ENCODE results near the gene TMEM130. TPM values are rescaled to one million over a fixed set of nuclear protein-coding genes. Genes with fewer than 3 reads are reported as not detected.

The TMEM130 gene
- total RNA-seq, 1 donor from 2014 or later, result not detected

DNA sequence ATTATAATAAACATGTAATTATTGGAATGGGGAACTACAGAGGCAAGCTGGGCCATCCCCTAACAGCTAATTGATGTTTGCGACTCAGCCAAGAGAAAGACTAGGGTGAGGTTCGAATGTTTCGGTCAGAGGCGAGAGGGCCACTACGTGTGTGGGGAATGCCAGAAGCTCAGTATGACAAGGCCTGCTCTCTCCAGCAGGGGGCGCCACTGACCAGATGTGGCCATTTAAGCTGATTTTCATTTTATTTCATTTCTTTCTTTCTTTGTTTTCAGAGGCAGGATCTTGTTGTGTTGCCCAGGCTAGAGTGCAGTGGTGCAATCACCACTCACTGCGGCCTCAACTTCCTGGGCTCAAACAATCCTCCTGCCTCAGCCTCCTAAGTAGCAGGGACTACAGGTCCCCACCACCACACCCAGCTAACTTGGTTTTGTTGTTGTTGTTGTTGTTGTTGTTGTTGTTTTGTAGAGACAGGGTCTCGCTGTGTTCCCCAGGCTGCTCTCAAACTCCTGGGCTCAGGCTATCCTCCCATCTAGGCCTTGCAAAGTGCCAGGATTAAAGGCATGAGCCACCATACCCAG, 38.1 kb downstream of the TMEM130 start:
- DNase-seq (ENCODE audit: low spot score), result no peak
- no peak overlapping the region for H3K4me3 Mint-ChIP-seq (ENCODE audit: low read depth)
- H3K4me1 Mint-ChIP-seq (ENCODE audit: low read depth), result no peaks in the 10 kb centered on the region
- no peak overlapping the region for H3K27ac Mint-ChIP-seq
- H3K27me3 Mint-ChIP-seq (ENCODE audit: low read depth), result no peaks in the 10 kb centered on the region
- no peaks in the 10 kb centered on the region for H3K9me3 Mint-ChIP-seq
- intact Hi-C loops (cut with micrococcal nuclease), result no loop called here
- H3K36me3 Mint-ChIP-seq (ENCODE audit: low read depth), result no peaks in the 10 kb centered on the region

DNA sequence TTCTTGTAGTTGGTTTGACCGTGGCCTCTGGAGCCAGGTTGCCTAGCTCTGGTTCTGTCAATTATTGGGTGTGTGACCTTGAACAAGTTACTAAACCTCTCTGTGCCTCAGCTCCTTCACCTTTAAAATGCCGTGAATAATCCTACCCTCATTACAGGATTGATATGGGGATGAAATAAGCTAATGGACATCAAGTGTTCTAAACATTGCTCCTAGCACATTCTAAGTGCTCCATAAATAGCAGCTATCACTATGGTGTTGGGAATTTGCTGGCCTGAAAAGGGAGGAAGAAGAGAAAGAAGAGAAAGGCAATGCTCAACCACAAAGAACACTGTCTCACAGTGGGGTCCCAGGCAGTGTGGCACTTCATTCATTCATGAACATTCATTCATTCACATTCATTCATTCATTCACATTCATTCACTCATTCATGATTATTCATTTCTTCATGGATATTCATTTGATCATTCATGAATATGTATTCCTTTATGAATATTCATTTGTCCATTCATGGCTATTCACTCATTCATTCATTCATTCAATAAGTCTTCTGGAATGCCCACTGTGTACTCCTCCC, 38.8 kb downstream of the TMEM130 start:
- no peak overlapping the region for H3K27ac Mint-ChIP-seq
- no peak for DNase-seq (ENCODE audit: low spot score)
- no peak overlapping the region for H3K4me3 Mint-ChIP-seq (ENCODE audit: low read depth)
- no peaks in the 10 kb centered on the region for H3K27me3 Mint-ChIP-seq (ENCODE audit: low read depth)
- no peaks in the 10 kb centered on the region for H3K4me1 Mint-ChIP-seq (ENCODE audit: low read depth)
- intact Hi-C loops (cut with micrococcal nuclease), result no loop called here
- no peaks in the 10 kb centered on the region for H3K36me3 Mint-ChIP-seq (ENCODE audit: low read depth)
- H3K9me3 Mint-ChIP-seq, result no peaks in the 10 kb centered on the region

DNA sequence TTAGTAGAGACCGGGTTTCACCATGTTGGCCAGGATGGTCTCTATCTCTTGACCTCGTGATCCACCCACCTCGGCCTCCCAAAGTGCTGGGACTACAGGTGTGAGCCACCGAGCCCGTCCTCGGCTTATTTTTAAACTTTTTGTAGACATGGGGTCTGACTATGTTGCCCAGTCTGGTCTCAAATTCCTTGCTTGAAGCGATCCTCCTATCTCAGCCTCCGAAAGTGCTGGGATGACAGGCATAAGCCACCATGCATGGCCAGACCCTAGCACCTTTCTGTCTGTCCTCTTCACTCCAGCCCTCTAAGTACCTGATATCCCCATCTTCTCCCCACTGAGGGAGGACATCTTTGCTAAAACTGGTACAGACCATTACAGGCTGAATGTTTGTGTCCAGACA, 41.4 kb downstream of the TMEM130 start:
- intact Hi-C loops (cut with micrococcal nuclease), result no loop called here
- Mint-ChIP-seq H3K4me3 (ENCODE audit: low read depth) (no peak overlapping the region), H3K36me3 (ENCODE audit: low read depth) (no peaks in the 10 kb centered on the region), H3K4me1 (ENCODE audit: low read depth) (no peaks in the 10 kb centered on the region), H3K27ac (no peak overlapping the region), H3K9me3 (no peaks in the 10 kb centered on the region), H3K27me3 (ENCODE audit: low read depth) (no peaks in the 10 kb centered on the region)
- no peak for DNase-seq (ENCODE audit: low spot score)

DNA sequence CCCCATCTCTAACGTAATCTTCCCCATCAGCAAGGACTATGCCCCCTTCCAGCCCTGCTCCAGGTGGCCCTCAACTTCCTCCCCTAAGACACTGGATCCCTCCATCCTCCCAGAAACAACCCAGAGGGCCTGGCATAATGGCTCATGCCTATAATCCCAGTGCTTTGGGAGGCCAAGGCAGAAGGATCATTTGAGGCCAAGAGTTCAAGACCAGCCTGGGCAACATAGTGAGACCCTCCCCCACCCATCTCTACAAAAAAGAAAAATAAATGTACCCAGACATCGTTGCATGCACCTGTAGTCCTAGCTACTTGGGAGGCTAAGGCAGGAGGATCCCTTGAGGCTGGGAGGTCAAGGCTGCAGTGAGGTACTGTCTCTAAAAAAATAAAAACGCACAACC, 42.6 kb downstream of the TMEM130 start:
- Mint-ChIP-seq H3K27ac (no peak overlapping the region), H3K36me3 (ENCODE audit: low read depth) (no peaks in the 10 kb centered on the region), H3K27me3 (ENCODE audit: low read depth) (no peaks in the 10 kb centered on the region), H3K9me3 (no peaks in the 10 kb centered on the region), H3K4me3 (ENCODE audit: low read depth) (no peak overlapping the region), H3K4me1 (ENCODE audit: low read depth) (no peaks in the 10 kb centered on the region)
- intact Hi-C loops (cut with micrococcal nuclease), result no loop called here
- DNase-seq (ENCODE audit: low spot score), result no peak

DNA sequence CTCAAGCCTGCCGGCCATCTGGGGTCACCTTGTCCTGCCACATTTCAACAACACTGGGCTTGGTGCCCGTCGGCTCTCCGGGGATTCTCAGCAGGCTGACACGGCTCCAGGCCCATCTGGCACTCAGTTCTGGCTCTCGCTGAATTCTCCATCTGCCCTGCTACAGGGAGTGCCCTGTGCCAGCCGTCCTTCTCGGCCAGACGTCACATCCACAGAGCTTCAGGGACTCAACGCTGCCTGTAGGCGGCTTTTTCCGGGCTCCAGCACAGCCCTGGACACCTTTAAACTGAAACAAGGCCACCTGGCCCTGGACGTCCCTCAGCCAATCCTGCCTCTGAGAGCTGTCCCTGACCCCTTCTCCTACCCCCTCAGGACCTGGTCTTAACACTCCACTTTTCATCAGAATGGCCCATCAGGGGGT, 43.0 kb downstream of the TMEM130 start:
- no peak overlapping the region for H3K27ac Mint-ChIP-seq
- intact Hi-C loops (cut with micrococcal nuclease), result no loop called here
- no peak for DNase-seq (ENCODE audit: low spot score)
- no peaks in the 10 kb centered on the region for H3K4me1 Mint-ChIP-seq (ENCODE audit: low read depth)
- H3K4me3 Mint-ChIP-seq (ENCODE audit: low read depth), result no peak overlapping the region
- no peaks in the 10 kb centered on the region for H3K27me3 Mint-ChIP-seq (ENCODE audit: low read depth)
- H3K36me3 Mint-ChIP-seq (ENCODE audit: low read depth), result no peaks in the 10 kb centered on the region
- no peaks in the 10 kb centered on the region for H3K9me3 Mint-ChIP-seq

DNA sequence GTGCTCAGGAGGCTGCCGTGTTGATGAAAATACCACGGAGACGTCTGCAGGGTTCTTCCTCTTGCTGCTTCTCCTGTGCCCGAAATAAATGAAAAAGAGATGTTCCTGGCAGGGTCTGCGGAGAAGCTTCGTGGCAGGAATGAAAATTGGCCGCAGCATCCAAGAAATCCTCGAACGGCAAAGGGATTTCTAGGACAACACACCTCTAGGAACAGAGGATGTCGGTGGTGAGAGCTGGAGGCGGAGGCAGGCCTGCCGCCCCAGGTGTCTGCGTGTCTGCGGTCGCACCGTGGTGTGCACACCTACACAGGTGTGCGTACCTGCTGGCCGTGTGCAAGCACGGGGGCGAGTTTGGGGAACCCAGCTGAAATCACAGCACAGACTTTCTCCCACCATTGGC, 43.4 kb downstream of the TMEM130 start:
- Mint-ChIP-seq H3K27me3 (ENCODE audit: low read depth) (no peaks in the 10 kb centered on the region), H3K4me1 (ENCODE audit: low read depth) (no peaks in the 10 kb centered on the region), H3K4me3 (ENCODE audit: low read depth) (no peak overlapping the region), H3K27ac (no peak overlapping the region), H3K36me3 (ENCODE audit: low read depth) (no peaks in the 10 kb centered on the region), H3K9me3 (no peaks in the 10 kb centered on the region)
- intact Hi-C loops (cut with micrococcal nuclease), result no loop called here
- DNase-seq (ENCODE audit: low spot score), result no peak

DNA sequence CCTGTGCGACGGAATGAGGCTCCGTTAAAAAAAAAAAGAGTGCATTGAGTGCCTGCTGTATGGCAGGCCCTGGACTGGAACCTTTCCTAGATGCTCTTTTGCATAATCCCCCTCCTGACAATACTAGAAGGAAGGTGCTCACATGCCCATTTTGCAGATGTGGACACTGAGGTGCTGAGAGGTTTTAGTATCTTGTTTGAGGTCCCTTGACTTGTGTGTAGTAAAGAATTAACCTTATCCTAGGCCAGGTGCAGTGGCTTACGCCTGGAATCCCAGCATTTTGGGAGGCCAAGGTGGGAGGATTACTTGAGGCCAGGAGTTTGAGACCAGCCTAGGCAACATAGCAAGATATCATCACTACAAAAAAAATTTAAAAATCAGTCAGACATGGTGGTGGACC, 46.6 kb downstream of the TMEM130 start:
- Mint-ChIP-seq H3K9me3 (no peaks in the 10 kb centered on the region), H3K4me3 (ENCODE audit: low read depth) (no peak overlapping the region), H3K27me3 (ENCODE audit: low read depth) (no peaks in the 10 kb centered on the region), H3K27ac (no peak overlapping the region), H3K4me1 (ENCODE audit: low read depth) (no peaks in the 10 kb centered on the region), H3K36me3 (ENCODE audit: low read depth) (no peaks in the 10 kb centered on the region)
- no peak for DNase-seq (ENCODE audit: low spot score)
- intact Hi-C loops (cut with micrococcal nuclease), result no loop called here

DNA sequence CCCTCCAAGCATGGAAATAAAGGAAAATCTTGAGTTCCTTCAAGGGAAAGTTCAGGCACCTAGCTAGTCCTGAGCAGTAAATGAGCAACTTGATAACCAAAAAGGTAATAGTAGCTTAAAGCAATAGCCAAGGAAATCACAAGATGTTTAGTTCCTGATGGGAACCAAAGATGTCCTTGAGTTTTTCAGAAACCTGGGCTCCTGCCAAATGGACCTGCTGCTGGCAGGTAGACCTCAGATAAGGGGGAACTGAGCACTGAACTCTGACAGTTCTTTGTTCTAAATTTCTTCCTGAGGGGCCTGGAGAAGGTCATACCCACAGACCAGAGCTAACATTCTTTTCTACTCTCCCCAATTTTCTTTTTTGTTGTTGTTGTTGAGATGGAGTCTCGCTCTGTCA, 48.5 kb downstream of the TMEM130 start:
- no peaks in the 10 kb centered on the region for H3K36me3 Mint-ChIP-seq (ENCODE audit: low read depth)
- no peak overlapping the region for H3K27ac Mint-ChIP-seq
- no peaks in the 10 kb centered on the region for H3K4me1 Mint-ChIP-seq (ENCODE audit: low read depth)
- no peak for DNase-seq (ENCODE audit: low spot score)
- intact Hi-C loops (cut with micrococcal nuclease), result no loop called here
- no peak overlapping the region for H3K4me3 Mint-ChIP-seq (ENCODE audit: low read depth)
- H3K27me3 Mint-ChIP-seq (ENCODE audit: low read depth), result no peaks in the 10 kb centered on the region
- no peaks in the 10 kb centered on the region for H3K9me3 Mint-ChIP-seq

DNA sequence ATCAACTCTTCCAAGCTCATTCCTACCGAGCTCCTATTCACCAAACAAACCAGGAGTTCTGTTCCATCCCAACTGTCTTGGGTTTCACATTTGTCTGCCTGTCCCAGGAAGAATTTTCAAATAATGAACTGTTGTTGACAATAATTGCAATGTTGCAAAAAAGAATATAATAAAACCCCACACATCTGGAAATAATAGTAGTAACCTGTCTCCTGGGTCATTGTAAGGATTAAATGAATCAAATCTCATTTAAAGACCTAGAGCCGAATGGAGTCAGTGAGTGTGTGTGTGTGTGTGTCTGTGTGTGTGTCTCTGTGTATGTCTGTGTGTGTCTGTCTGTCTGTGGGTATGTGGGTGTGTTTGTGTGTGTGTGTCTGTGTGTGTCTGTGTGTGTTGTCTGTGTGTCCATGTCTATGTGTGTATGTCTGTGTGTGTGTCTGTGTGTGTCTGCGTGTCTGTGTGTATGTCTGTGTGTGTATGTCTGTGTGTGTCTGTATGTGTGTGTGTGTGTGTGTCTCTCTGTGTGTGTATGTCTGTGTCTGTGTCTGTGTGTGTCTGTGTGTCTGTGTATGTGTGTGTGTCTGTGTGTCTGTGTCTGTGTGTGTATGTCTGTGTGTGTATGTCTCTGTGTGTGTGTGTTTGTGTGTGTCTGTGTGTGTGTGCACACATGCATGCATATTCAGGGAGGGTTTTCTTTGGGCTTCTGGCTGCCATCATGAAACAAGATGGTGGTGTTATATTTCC, 52.7 kb downstream of the TMEM130 start:
- H3K27ac Mint-ChIP-seq, result no peak overlapping the region
- H3K27me3 Mint-ChIP-seq (ENCODE audit: low read depth), result no peaks in the 10 kb centered on the region
- no peaks in the 10 kb centered on the region for H3K9me3 Mint-ChIP-seq
- no peaks in the 10 kb centered on the region for H3K36me3 Mint-ChIP-seq (ENCODE audit: low read depth)
- intact Hi-C loops (cut with micrococcal nuclease), result no loop called here
- H3K4me1 Mint-ChIP-seq (ENCODE audit: low read depth), result no peaks in the 10 kb centered on the region
- no peak overlapping the region for H3K4me3 Mint-ChIP-seq (ENCODE audit: low read depth)
- no peak for DNase-seq (ENCODE audit: low spot score)

DNA sequence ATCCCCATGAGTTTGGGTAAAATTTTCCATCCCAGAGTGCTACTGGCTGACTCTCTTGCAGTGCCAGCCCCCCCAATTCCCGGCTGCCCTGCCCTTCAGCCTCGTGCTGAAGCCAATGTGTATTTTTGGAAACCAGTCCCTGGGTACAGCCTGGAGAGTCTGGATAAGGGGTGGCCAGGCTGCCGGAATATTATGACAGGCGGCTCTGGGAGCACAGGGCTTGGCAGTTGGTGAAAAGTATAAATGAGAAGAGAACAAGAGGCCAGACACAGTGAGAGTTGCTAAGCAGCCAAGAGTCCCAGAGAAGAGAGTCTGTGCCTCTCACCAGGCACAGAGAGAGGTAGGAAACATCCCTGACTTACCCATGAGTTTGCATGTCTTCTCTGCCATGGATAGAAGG, 53.6 kb downstream of the TMEM130 start:
- H3K4me1 Mint-ChIP-seq (ENCODE audit: low read depth), result no peaks in the 10 kb centered on the region
- no peaks in the 10 kb centered on the region for H3K27me3 Mint-ChIP-seq (ENCODE audit: low read depth)
- intact Hi-C loops (cut with micrococcal nuclease), result no loop called here
- H3K27ac Mint-ChIP-seq, result no peak overlapping the region
- no peak overlapping the region for H3K4me3 Mint-ChIP-seq (ENCODE audit: low read depth)
- DNase-seq (ENCODE audit: low spot score), result no peak
- H3K36me3 Mint-ChIP-seq (ENCODE audit: low read depth), result no peaks in the 10 kb centered on the region
- H3K9me3 Mint-ChIP-seq, result peaks cover 3% of the 10 kb centered on the region

DNA sequence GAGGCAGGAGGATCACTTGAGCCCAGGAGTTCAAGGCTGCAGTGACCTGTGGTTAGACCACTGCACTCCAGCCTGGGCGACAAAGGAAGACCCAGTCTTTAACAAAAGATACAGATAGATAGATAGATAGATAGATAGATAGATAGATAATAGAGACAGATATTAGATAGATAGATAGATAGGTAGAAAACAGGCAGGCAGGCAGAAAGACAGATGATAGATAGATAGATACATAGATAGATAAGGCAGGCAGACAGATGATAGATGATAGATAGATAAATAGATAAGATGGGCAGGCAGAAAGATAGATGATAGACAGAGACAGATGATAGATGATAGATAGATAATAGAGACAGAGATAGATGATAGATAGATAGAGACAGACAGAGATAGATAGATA, 54.5 kb downstream of the TMEM130 start:
- no peak overlapping the region for H3K27ac Mint-ChIP-seq
- no peaks in the 10 kb centered on the region for H3K27me3 Mint-ChIP-seq (ENCODE audit: low read depth)
- peaks cover 12% of the 10 kb centered on the region for H3K9me3 Mint-ChIP-seq
- no peak for DNase-seq (ENCODE audit: low spot score)
- intact Hi-C loops (cut with micrococcal nuclease), result no loop called here
- H3K36me3 Mint-ChIP-seq (ENCODE audit: low read depth), result no peaks in the 10 kb centered on the region
- no peak overlapping the region for H3K4me3 Mint-ChIP-seq (ENCODE audit: low read depth)
- no peaks in the 10 kb centered on the region for H3K4me1 Mint-ChIP-seq (ENCODE audit: low read depth)

DNA sequence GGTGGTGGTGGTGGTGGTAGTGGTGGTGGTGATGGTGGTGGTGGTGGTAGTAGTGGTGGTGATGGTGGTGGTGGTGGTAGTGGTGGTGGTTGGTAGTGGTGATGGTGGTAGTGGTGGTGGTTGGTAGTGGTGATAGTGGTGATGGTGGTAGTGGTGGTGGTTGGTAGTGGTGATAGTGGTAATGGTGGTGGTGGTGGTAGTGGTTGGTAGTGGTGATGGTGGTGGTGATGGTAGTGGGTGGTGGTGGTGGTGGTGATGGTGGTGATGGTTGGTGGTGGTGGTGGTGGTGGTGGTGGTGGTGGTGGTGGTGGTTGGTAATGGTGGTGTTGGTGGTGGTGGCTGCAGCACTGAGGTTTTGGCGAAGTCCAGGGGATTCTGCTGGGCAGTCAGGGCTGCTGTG, 58.5 kb downstream of the TMEM130 start:
- H3K27ac Mint-ChIP-seq, result no peak overlapping the region
- no peaks in the 10 kb centered on the region for H3K27me3 Mint-ChIP-seq (ENCODE audit: low read depth)
- H3K4me1 Mint-ChIP-seq (ENCODE audit: low read depth), result no peaks in the 10 kb centered on the region
- H3K4me3 Mint-ChIP-seq (ENCODE audit: low read depth), result no peak overlapping the region
- DNase-seq (ENCODE audit: low spot score), result no peak
- intact Hi-C loops (cut with micrococcal nuclease), result no loop called here
- no peaks in the 10 kb centered on the region for H3K36me3 Mint-ChIP-seq (ENCODE audit: low read depth)
- H3K9me3 Mint-ChIP-seq, result peaks cover 13% of the 10 kb centered on the region

DNA sequence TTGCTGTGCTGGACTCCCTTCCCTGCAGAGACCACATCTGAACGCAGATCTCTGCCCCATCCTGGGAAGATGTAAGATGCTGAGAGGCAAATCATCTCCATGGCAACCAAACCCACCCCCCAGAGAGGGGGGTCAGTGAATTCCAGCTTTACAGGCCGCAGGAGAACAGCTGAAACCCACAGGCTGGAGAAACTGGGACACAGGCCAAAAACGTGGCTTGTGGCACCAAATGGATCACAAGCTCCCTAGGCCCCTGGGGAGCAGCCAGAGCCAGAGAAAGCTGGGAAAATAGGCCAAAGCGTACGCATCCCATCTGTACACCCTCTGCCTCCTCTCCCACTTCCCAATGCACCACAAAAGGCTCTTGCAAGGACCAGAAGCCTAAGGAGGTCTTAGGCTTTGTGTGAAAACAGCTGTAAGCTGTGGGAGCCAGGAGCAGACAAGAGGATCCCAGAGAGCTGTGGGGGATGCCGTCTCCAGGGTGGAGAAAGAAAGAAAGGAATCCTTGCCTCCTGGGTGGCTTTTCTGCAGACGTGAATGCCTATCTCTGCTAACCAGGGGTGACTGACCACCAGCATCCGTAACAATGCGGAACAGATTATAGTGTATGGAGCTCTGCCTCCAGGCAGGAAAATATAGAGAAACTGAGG, 59.5 kb downstream of the TMEM130 start:
- Mint-ChIP-seq H3K36me3 (ENCODE audit: low read depth) (no peaks in the 10 kb centered on the region), H3K27ac (no peak overlapping the region), H3K27me3 (ENCODE audit: low read depth) (no peaks in the 10 kb centered on the region), H3K4me1 (ENCODE audit: low read depth) (no peaks in the 10 kb centered on the region), H3K4me3 (ENCODE audit: low read depth) (no peak overlapping the region), H3K9me3 (peaks cover 13% of the 10 kb centered on the region)
- DNase-seq (ENCODE audit: low spot score), result no peak
- intact Hi-C loops (cut with micrococcal nuclease), result no loop called here

Measured in activated T-helper 2 cell treated with anti-CD3 and anti-CD28 coated beads, Interferon-gamma antibody, Interleukin-2, Interleukin-4, amounts not matched to agents 10 μg/mL and 5 μg/mL and 100 μg/mL, durations not matched to agents 14 hours and 24 hours and 36 hours (primary cell).